ENCODE results near the gene PRTFDC1.
"Not testable (repeated sequence)": the region's sequence is repeated elsewhere in the genome, so short reads cannot be mapped to it uniquely, and the experiment has no call there.

Gene PRTFDC1

DNA sequence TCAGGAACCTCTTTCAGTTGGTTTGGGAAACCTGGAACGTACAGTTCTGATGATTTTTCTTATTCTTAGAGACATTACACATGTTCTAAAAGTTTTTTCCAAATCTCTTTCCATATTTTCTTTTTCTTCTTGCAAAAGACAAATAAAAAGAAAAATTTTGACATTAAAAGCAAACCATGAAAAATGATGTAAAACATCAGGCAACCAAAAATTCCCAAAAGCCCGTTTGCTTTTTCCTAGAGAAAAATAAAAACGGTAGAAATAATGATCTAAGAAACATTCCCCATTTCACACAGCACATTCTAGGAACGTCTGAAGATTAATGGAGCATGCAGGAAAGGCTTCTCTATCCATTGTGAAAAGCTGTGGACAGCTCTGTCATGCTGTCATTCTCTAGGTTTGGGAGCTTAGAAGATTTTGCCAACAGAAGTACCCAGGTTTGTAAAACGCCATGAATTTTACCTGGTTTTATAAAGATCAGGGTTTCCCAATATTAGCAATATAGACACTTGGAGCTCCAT lies 11.2 kb upstream of the PRTFDC1 start:
- no peak for DNase-seq

DNA sequence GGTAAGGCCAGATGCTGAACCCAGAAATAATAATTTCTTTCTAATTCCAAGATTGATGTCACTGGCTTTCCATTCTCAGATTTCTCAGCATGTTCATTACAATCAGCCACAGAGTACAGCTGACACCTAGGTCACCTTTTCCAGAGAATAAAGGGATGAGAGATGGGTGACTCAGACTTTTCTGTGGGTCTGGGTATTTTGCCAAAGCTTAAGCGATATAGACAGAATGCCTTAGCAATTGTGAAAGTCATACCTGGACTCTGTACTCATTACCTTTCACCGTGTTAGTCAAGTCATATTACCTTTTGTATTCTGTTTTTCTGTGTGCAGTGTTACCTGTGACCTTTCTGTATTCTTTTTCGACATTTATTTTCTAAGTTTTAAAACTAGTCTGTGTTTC lies 10.6 kb upstream of the PRTFDC1 start:
- no peak for DNase-seq

- DNase-seq = no peak
These were observed 9.2 kb upstream of the PRTFDC1 start for GRCh38 chr10:24961582-24961981.

GRCh38 chr10:24959382-24959730 lies 7.0 kb upstream of the PRTFDC1 start:
- no peak for DNase-seq

- no peak for DNase-seq
These were observed 6.4 kb upstream of the PRTFDC1 start for GRCh38 chr10:24958721-24959381.

DNA sequence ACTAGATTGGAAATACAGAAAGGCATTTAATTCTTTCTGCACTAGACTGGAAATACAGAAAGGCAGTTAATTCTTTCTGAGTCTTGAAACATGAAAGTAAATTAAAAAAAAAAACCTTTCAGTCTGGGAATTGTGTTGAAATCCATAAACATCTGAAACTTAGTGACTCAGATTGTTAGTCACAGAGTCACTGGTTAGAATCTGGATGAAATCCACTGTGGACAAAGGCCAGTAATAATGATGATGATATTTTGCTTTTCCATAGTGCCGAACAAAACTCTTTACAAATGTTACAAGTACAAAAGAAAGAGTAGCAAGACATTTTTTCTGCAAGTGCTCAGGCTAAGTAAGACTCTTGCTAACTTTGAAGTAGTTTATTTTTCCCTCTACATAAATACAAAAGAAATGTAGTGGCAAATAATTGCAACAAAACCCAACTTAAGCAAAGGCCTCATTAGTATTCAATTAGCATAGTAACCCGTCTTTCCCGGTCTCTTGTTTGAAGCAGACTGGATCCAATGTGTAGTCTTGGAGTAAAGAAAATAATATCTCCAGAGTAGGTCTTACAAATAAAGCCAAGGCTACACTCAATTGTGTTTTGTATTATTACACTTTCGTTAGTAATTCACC lies 5.8 kb upstream of the PRTFDC1 start:
- no peak for DNase-seq

GRCh38 chr10:24957624-24958051 lies 5.2 kb upstream of the PRTFDC1 start:
- DNase-seq = not testable (repeated sequence)

DNA sequence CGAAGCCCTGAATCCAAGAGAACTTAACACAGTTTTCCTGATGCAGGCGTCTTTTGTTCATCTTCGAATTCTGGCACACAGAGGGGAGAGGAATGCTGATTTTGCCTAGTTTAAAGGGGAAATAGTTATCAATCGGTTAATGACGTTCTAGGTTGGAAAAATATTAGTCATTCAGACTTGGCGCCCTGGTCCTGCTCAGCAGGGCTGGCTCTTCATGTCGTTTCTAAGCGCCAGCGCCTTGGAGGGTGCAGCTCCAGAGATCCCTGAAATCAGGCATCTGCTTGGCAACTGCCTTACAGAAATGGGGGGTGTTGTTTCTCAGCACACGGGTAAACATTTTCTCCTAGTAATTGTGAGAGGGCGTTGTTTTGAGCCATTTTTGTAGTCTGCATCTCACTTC lies 1.3 kb upstream of the PRTFDC1 start:
- no peak for DNase-seq

DNA sequence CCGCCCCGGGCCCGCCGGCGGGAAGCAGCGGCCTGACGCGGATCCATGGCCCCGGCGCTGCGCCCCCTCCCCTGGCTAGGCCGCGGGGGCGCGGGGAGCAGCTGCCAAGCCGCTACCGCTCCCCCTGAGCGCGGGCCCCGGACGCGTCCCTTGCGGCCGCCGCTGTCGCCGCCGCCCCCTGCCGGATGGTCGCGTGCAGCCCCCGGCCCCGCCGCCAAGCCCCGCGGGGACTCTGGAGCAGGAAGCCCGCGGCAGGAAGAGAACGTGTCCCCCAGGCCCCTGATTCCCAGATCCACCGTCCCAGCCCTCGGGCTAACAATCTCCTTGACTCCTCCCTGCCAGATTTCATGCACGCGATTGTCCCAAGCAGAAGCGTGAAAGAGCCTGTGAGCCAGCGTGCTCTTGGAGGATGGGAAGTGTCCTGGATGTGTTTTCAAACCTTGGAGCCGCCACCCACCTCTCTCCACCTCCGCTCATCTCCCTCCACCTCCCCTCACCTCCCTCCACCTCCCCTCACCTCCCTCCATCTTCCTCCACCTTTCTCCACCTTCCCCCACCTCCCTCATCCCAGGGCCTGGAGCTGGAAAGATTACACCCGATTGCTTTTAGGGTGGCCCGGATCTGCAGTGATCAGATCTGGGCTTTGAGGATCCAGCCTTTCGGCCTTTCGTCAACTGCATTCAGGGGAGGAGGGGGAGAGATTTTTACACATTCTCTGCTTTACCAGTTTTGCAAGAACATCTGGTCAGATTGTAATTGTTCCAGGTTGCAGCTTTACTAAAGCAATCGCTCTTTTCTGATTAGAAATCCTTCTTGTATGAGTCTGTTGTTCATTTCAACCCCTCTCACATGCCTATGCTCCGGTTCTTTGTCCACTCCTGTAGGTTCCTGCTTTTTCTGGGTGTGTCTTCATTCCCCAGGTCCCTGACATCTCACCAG lies 570 bp upstream of the PRTFDC1 start:
- peak; percentile 80 for DNase-seq

- DNase-seq = peak; percentile 73
These were observed 934 bp downstream of the PRTFDC1 start for GRCh38 chr10:24951201-24952142.

GRCh38 chr10:24950439-24950838 lies 2.0 kb downstream of the PRTFDC1 start:
- no peak for DNase-seq

GRCh38 chr10:24949616-24950015 lies 2.8 kb downstream of the PRTFDC1 start:
- no peak for DNase-seq

DNA sequence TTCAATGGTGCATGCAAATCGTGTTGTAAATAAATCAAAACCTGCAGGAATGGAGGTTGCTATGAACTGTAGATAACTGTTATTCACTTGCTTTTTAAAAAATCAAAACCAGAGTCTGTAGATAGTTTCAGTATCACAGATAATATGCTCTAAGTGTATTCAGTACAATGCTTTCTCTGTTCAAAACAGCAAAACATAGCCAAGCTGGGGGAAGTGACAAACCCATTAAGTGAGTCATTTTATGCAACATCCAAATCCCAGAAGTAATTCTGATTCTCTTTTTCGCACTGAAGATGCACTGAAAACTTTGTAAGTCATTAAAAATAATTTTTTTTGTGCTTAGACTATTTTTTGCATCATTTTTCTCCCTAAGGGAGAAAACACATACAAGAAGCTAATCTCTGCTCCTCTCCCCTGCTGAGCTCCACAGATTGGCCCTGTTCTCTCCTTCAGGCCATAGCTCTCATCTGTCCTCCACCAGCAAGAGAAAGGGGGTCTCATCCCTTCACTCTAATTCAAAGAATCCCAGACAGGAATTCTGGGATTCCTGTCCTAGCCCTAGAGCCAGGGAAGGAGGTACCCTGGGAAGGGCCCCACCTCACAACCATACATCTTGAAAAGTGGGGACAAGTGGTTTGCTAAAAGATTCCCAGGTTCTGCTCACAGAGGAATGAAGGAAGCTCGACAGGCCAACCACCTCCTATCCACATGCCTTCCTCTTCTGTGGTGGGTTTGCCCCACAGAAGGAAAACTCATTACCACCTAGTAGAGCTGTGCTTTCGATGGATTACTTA lies 4.9 kb downstream of the PRTFDC1 start:
- no peak for DNase-seq

DNA sequence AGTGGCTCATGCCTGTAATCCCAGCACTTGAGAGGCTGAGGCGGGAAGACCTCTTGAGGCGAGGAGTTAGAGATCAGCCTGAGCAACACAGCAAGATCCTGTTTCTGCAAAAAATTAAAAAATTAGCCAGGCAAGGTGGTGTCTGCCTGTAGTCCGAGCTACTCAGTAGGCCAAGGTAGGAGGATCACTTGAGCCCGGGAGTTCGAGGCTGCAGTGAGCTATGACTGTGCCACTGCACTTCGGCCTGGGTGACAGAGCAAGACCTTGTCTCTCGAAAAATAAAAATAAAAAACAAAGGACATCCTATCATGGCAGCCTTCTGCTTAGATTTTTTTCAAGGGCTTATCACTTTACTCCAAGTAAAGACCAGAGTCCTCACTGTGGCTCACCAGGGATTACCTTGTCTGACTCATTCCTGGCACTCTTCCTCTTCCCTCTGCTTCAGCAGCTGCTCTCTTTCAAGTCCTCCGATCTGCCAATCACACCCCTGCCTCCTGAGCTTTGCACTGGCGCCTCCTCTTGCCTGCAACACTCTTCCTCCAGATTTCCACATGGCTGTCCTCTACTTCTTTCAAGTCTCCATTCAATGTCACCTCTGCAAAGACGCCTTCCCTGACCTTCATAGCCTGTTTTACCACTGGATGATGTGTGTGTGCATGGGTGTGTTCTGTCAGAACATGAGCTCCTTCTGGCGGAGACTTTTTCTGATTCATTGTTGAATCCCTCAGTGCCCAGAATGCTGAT lies 7.7 kb downstream of the PRTFDC1 start:
- peak; percentile 56 for DNase-seq

DNA sequence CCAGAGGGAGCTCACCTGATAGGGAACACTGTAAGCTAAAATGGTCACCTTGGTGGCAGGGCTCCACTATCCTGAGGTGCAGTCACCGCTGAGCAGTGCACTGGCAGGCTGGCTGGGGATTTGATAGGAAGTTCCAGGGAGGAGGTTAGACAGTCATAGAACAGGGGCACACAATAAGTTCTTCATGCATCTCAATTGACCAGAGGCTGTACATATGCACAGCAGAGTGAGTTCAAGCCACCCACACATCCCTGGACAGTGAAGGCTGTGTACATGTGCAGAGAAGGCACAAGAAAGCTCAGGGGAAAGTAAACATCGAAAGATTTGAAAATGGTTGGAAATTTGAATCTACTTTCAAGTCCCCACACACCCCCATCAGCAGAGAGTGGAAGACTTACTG lies 13.9 kb downstream of the PRTFDC1 start:
- no peak for DNase-seq

- DNase-seq = no peak
These were observed 14.3 kb downstream of the PRTFDC1 start for GRCh38 chr10:24938076-24938475.

- no peak for DNase-seq
These were observed 16.7 kb downstream of the PRTFDC1 start for GRCh38 chr10:24935504-24936292.

DNA sequence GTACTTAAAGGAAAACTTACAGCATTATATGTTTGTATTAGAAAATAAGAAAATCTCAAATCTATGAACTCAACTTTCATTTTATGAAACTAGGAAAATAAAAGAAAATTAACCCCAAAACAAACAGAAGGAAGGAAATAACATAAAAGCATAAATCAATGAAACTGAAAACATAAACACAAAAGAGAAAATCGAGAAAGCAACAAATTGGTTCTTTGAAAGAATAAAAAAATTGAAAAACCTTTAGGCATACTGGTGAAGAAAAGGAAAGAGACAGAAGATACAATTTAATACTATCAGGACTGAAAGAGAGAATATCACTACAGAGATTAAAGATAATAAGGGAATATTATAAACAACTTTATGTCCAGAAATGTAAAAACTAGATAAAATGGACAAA lies 21.2 kb downstream of the PRTFDC1 start:
- no peak for DNase-seq

- no peak for DNase-seq
These were observed 22.0 kb downstream of the PRTFDC1 start for GRCh38 chr10:24930427-24930826.

DNA sequence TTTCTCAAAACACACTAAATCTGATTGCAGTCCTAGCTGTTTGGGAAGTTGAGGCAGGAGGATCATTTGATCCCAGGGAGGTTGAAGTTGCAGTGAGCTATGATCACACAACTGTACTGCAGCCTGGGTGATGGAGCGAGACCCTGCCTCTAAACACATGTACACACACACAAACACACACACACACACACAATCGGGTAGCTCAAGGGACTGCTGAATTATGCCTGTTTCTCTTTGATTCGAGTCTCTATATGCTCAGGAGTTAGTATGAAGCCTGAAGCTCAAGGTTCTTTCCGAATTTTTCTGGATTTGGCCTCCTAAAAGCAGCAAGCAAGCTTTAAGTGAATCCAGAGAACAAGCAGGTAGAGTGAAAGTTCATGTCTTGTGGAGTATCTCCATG lies 22.5 kb downstream of the PRTFDC1 start:
- DNase-seq = no peak

Measured in NCI-H82 (cell line).